HEK293 (cell line): Measurements from ENCODE around the gene RHOT2.

ENCODE experiments used
- CTCF ChIA-PET: fragments of 350-600 bp; formaldehyde crosslinking; extraction: SDS; loops from one replicate; lab custom pipeline; 2021; ENCODE audit warnings: antibody characterized with exemption; lab: Yijun Ruan, JAX
- POLR2A ChIA-PET: fragments of 300-600 bp; formaldehyde crosslinking; extraction: SDS; loops from one replicate; lab custom pipeline; 2020; ENCODE audit warnings: antibody characterized with exemption, inconsistent platforms; lab: Yijun Ruan, JAX
- H3K27ac ChIP-seq: fragments of 200-500 bp; sonication (Bioruptor generic); 2 replicates; pipeline ENCODE4 v1.5.1; 2014; ENCODE audit warnings: low read depth, low read length, control low read depth, inconsistent platforms; ENCODE audit errors: extremely low read depth
- H3K36me3 ChIP-seq, 2 experiments: fragments of 200-500 bp in 1 of 2; sonication (Bioruptor generic) in 1 of 2; 1 replicate in 1 of 2; 2 replicates in 1 of 2; pipeline ENCODE4 v1.5.1; 2014 to 2017; ENCODE audit warnings: inconsistent platforms in 2 of 2, low read length in 2 of 2; ENCODE audit not compliant: control insufficient read depth in 2 of 2, insufficient read depth in 1 of 2
- H3K4me1 ChIP-seq: fragments of 200-500 bp; sonication (Bioruptor generic); 2 replicates; pipeline ENCODE4 v1.5.1; 2014; ENCODE audit warnings: mild to moderate bottlenecking, low read length, inconsistent platforms; ENCODE audit not compliant: control insufficient read depth, insufficient read depth
- H3K4me3 ChIP-seq: 2 replicates; pipeline ENCODE4 v1.5.1; 2011; ENCODE audit warnings: low read depth, mild to moderate bottlenecking, control low read depth, low read length, moderate library complexity
- H3K9me3 ChIP-seq: fragments of 200-500 bp; sonication (Bioruptor generic); 2 replicates; pipeline ENCODE4 v1.5.1; 2014; ENCODE audit warnings: low read depth, low read length, inconsistent platforms; ENCODE audit not compliant: control insufficient read depth, insufficient read depth
- CTCF ChIP-seq: fragments of 450-650 bp; formaldehyde crosslinking; IDR thresholded peaks from 2 replicates; pipeline ENCODE4 v1.5.1; 2016; ENCODE audit warnings: missing biosample characterization, missing genetic modification characterization
- EGR2 ChIP-seq: fragments of 450-650 bp; formaldehyde crosslinking; IDR thresholded peaks from 2 replicates; pipeline ENCODE4 v1.5.1; 2016; ENCODE audit warnings: low read depth, missing biosample characterization, missing genetic modification characterization
- GLIS1 ChIP-seq: fragments of 450-650 bp; formaldehyde crosslinking; IDR thresholded peaks from 2 replicates; pipeline ENCODE4 v1.5.1; 2016; ENCODE audit warnings: missing biosample characterization, missing genetic modification characterization
- SCRT2 ChIP-seq: fragments of 450-650 bp; formaldehyde crosslinking; IDR thresholded peaks from 2 replicates; pipeline ENCODE4 v1.5.1; 2016; ENCODE audit warnings: missing biosample characterization, missing genetic modification characterization
- TSHZ1 ChIP-seq: fragments of 450-650 bp; formaldehyde crosslinking; IDR thresholded peaks from 2 replicates; pipeline ENCODE4 v1.5.1; 2016; ENCODE audit warnings: missing biosample characterization, missing genetic modification characterization, borderline replicate concordance
- ZFP3 ChIP-seq: fragments of 450-650 bp; formaldehyde crosslinking; IDR thresholded peaks from 2 replicates; pipeline ENCODE4 v1.5.1; 2016; ENCODE audit warnings: low read depth, missing biosample characterization, missing genetic modification characterization
- ZNF148 ChIP-seq: fragments of 450-650 bp; formaldehyde crosslinking; IDR thresholded peaks from 2 replicates; pipeline ENCODE4 v1.5.0; 2017; ENCODE audit warnings: missing biosample characterization, missing genetic modification characterization, borderline replicate concordance
- ZNF311 ChIP-seq: fragments of 450-650 bp; formaldehyde crosslinking; IDR thresholded peaks from 2 replicates; pipeline ENCODE4 v1.5.1; 2017; ENCODE audit warnings: missing biosample characterization, missing genetic modification characterization, borderline replicate concordance
- ZNF398 ChIP-seq: fragments of 450-650 bp; formaldehyde crosslinking; IDR thresholded peaks from 2 replicates; pipeline ENCODE4 v1.5.1; 2017; ENCODE audit warnings: missing biosample characterization, missing genetic modification characterization
- ZNF596 ChIP-seq: fragments of 450-650 bp; IDR thresholded peaks from 2 replicates; pipeline ENCODE4 v1.5.0; 2018; ENCODE audit warnings: missing biosample characterization, mild to moderate bottlenecking, missing genetic modification characterization, moderate library complexity
- TF ChIP-seq, protein P1 (sequence below): fragments of 450-650 bp; formaldehyde crosslinking; IDR thresholded peaks from 2 replicates; pipeline ENCODE4 v1.5.1; 2016; ENCODE audit warnings: missing biosample characterization, missing genetic modification characterization

The RHOT2 gene

GRCh38 chr16:658679-659571 is 9.0 kb upstream of the RHOT2 start:
- Histone ChIP-seq H3K9me3 (no peaks in the 10 kb centered on the region), H3K36me3 (peaks cover 0 to 72% of the 10 kb centered on the region in 2 experiments; a peak in 2 of 3 replicates), H3K4me1 (peaks cover 3% of the 10 kb centered on the region; the same call in 1 of the 2 replicates), H3K27ac (no peak overlapping the region), H3K4me3 (no peak overlapping the region)
- ChIA-PET CTCF (interaction anchor here (0.6 to 1.6 kb wide), 6 partner anchors 8 to 339 kb away, joined by 3 to 7 read pairs (median 3); partner anchors contain the start of gene RHOT2), POLR2A (interaction anchor here (1.4 kb wide), 1 partner anchor 8 kb away, joined by 4 read pairs; no protein-coding TSS in a partner anchor)
- TF ChIP-seq SCRT2 = peak; percentile 50
- no peak for TF ChIP-seq ZNF398 (tag by site-specific recombination)
- TF ChIP-seq CTCF = peak; percentile 43; the same call in 1 of the 2 replicates
- TF ChIP-seq TSHZ1 (tag by site-specific recombination) = no peak
- no peak for TF ChIP-seq ZNF148 (tag by site-specific recombination)
- TF ChIP-seq EGR2 (tag by site-specific recombination) = no peak
- no peak for TF ChIP-seq ZNF596 (tag by site-specific recombination)
- no peak for TF ChIP-seq ZFP3
- TF ChIP-seq GLIS1 (tag by site-specific recombination) = peak; percentile 57
- TF ChIP-seq, protein P1, sequence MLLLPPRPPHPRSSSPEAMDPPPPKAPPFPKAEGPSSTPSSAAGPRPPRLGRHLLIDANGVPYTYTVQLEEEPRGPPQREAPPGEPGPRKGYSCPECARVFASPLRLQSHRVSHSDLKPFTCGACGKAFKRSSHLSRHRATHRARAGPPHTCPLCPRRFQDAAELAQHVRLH (tag by site-specific recombination) = no peak

DNA sequence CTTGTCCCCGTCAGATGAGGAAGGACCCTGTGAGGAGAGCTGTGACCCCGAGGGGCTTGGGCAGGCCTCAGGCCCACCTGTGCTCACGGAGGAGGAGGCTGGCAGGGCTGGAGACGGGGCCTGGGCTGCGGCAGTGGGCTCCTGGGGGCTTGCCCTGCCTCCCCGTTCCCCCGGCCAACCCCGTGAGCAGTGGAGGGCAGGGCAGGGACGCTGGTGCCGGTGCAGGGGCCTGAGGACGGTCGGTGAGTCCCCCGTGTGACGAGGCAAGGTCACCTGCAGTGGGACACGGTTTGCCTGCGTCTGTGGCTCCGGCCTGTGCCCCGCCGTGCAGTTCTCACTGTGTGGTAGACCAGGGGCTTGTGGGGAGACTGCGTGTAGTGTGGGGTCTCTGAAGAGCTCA is 8.3 kb upstream of the RHOT2 start:
- H3K4me1 ChIP-seq = peaks cover 3% of the 10 kb centered on the region; the same call in 1 of the 2 replicates
- TF ChIP-seq SCRT2 (peak; percentile 5; the same call in 1 of the 2 replicates), ZNF311 (tag by site-specific recombination) (no peak)
- TF ChIP-seq, all 188 proteins: peak for 1
- H3K36me3 ChIP-seq = peaks cover 0 to 70% of the 10 kb centered on the region in 2 experiments; a peak in 2 of 3 replicates
- ChIA-PET POLR2A (interaction anchor here (0.9 to 1.4 kb wide), 2 partner anchors 9 to 10 kb away, joined by 4 read pairs; partner anchors contain the start of gene WDR90), CTCF (interaction anchor here (0.7 to 1.6 kb wide), 2 partner anchors 8 to 9 kb away, joined by 3 to 7 read pairs; partner anchors contain the start of gene RHOT2)
- no peak overlapping the region for H3K27ac ChIP-seq
- no peaks in the 10 kb centered on the region for H3K9me3 ChIP-seq
- H3K4me3 ChIP-seq = no peak overlapping the region
